GM12891 (cell line): Measurements from ENCODE around the gene DISP3.

Source experiments
- POLR2A ChIP-seq: IDR thresholded peaks from 2 replicates; pipeline ENCODE4 v1.6.1; 2011; ENCODE audit warnings: low read depth, low read length, control low read depth
- TAF1 ChIP-seq: IDR thresholded peaks from 2 replicates; pipeline ENCODE4 v1.6.1; 2011; ENCODE audit warnings: low read depth, low read length, control low read depth

GRCh38 chr1:11578004-11578403 lies 99.0 kb downstream of the DISP3 start:
- TF ChIP-seq POLR2A, result no peak
- no peak for TF ChIP-seq TAF1
